HEK293 (cell line): ENCODE results near the gene CILP.
A peak's percentile ranks its signal among the peaks of the same experiment; 100 is the strongest.

ENCODE experiments used
- SP3 ChIP-seq: fragments of 450-650 bp; formaldehyde crosslinking; IDR thresholded peaks from 2 replicates; pipeline ENCODE4 v1.5.1; 2016; ENCODE audit warnings: missing biosample characterization, missing genetic modification characterization
- ZBTB20 ChIP-seq: fragments of 450-650 bp; formaldehyde crosslinking; IDR thresholded peaks from 2 replicates; pipeline ENCODE4 v1.5.1; 2016; ENCODE audit warnings: missing biosample characterization, missing genetic modification characterization
- ZBTB7A ChIP-seq: fragments of 450-650 bp; formaldehyde crosslinking; IDR thresholded peaks from 2 replicates; pipeline ENCODE4 v1.5.1; 2016; ENCODE audit warnings: low read depth, missing biosample characterization, missing genetic modification characterization
- TF ChIP-seq, protein P1 (sequence below): fragments of 450-650 bp; formaldehyde crosslinking; IDR thresholded peaks from 2 replicates; pipeline ENCODE4 v1.5.1; 2016; ENCODE audit warnings: missing biosample characterization, missing genetic modification characterization
- TF ChIP-seq, protein P2 (sequence below): fragments of 450-650 bp; formaldehyde crosslinking; IDR thresholded peaks from 2 replicates; pipeline ENCODE4 v1.5.1; 2016; ENCODE audit warnings: missing biosample characterization, missing genetic modification characterization

DNA sequence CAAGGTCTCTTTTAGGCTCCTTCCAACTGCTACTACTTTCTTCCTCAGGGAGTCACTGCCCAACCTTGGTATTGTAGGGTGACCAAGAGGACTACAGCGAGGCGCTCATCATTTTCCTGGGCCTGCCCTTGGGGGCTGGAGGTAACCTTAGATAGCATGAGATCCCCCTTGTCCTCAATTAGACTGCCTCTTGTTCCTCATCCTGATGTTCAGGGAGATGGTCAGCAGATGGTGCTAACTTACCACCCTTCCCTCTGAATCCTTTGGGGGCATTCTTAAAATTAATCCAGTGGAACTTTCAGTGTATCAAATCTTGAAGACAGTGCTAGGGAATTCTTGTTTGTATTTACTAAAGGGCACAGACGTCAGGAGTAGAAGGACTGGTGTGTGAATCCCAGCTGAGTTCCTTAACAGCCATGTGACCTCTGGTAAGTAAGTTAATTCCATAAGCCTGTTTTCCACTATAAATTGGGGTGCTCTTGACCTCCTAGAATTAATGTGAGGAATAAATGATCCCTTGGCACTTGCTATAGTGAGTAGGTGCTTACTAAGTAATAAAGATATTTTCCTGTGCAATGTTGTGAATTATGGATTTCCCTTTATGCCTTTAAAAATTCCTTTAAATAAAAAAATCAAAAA, 22.1 kb downstream of the CILP start:
- TF ChIP-seq, protein P1, sequence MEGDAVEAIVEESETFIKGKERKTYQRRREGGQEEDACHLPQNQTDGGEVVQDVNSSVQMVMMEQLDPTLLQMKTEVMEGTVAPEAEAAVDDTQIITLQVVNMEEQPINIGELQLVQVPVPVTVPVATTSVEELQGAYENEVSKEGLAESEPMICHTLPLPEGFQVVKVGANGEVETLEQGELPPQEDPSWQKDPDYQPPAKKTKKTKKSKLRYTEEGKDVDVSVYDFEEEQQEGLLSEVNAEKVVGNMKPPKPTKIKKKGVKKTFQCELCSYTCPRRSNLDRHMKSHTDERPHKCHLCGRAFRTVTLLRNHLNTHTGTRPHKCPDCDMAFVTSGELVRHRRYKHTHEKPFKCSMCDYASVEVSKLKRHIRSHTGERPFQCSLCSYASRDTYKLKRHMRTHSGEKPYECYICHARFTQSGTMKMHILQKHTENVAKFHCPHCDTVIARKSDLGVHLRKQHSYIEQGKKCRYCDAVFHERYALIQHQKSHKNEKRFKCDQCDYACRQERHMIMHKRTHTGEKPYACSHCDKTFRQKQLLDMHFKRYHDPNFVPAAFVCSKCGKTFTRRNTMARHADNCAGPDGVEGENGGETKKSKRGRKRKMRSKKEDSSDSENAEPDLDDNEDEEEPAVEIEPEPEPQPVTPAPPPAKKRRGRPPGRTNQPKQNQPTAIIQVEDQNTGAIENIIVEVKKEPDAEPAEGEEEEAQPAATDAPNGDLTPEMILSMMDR (tag by site-specific recombination), result peak; percentile 16; the same call in 1 of the 2 replicates
- TF ChIP-seq ZBTB20 (tag by site-specific recombination) (no peak), SP3 (tag by site-specific recombination) (no peak), ZBTB7A (tag by site-specific recombination) (no peak)
- TF ChIP-seq, protein P2, sequence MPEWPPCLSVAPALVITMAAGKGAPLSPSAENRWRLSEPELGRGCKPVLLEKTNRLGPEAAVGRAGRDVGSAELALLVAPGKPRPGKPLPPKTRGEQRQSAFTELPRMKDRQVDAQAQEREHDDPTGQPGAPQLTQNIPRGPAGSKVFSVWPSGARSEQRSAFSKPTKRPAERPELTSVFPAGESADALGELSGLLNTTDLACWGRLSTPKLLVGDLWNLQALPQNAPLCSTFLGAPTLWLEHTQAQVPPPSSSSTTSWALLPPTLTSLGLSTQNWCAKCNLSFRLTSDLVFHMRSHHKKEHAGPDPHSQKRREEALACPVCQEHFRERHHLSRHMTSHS, result no peak
